Neuronal stem cell (in vitro differentiated cells): ENCODE data around the gene CAPN8.

Source experiments
- DNase-seq: peaks from one replicate; pipeline ENCODE4 v3.0.0-alpha.2; 2013; ENCODE audit warnings: low spot score
- H2AFZ ChIP-seq: one replicate; pipeline ENCODE4 v1.6.1; 2013; ENCODE audit warnings: mild to moderate bottlenecking, low read length, inconsistent platforms
- H2AK5ac ChIP-seq: 2 replicates; pipeline ENCODE4 v1.6.1; 2013; ENCODE audit warnings: low read depth, mild to moderate bottlenecking, inconsistent platforms, low read length, moderate library complexity, mixed read lengths
- H2BK120ac ChIP-seq: 2 replicates; pipeline ENCODE4 v1.6.1; 2013; ENCODE audit warnings: low read depth, mild to moderate bottlenecking, inconsistent platforms, low read length, moderate library complexity, mixed read lengths
- H2BK12ac ChIP-seq: one replicate; pipeline ENCODE4 v1.6.1; 2013; ENCODE audit warnings: low read length, inconsistent platforms
- H2BK15ac ChIP-seq: 2 replicates; pipeline ENCODE4 v1.6.1; 2013; ENCODE audit warnings: mild to moderate bottlenecking, low read length, inconsistent platforms, mixed read lengths
- H2BK5ac ChIP-seq: one replicate; pipeline ENCODE4 v1.6.1; 2013; ENCODE audit warnings: inconsistent platforms, mild to moderate bottlenecking, low read length, moderate library complexity
- H3K14ac ChIP-seq: one replicate; pipeline ENCODE4 v1.6.1; 2013; ENCODE audit warnings: low read length, inconsistent platforms
- H3K18ac ChIP-seq: 2 replicates; pipeline ENCODE4 v1.6.1; 2013; ENCODE audit warnings: low read length, inconsistent platforms
- H3K23ac ChIP-seq: 2 replicates; pipeline ENCODE4 v1.6.1; 2013; ENCODE audit warnings: low read depth, mild to moderate bottlenecking, mixed read lengths, low read length, inconsistent platforms; ENCODE audit not compliant: poor library complexity
- H3K27ac ChIP-seq: replicated peaks from 3 replicates; pipeline ENCODE4 v1.5.1; 2013; ENCODE audit warnings: low read length, inconsistent platforms
- H3K27me3 ChIP-seq, 3 experiments: 2 replicates each; pipeline ENCODE4 v1.6.1; 2013; ENCODE audit warnings: low read length in 3 of 3, mild to moderate bottlenecking in 2 of 3, inconsistent platforms in 1 of 3, low read depth in 1 of 3, mixed read lengths in 1 of 3, moderate library complexity in 1 of 3; ENCODE audit not compliant: control insufficient read depth in 3 of 3, insufficient read depth in 3 of 3
- H3K36me3 ChIP-seq, 2 donors: replicated peaks in 1 of 2; 2 replicates each; pipeline ENCODE4 v1.6.1; 2013; ENCODE audit warnings: low read length in 2 of 2; ENCODE audit not compliant: control insufficient read depth in 2 of 2, insufficient read depth in 2 of 2
- H3K4ac ChIP-seq: 2 replicates; pipeline ENCODE4 v1.6.1; 2013; ENCODE audit warnings: inconsistent platforms, mild to moderate bottlenecking, low read length, moderate library complexity
- H3K4me1 ChIP-seq, 2 donors: 1 replicate in 1 of 2; 2 replicates in 1 of 2; pipeline ENCODE4 v1.6.1; 2013; ENCODE audit warnings: low read length in 2 of 2, low read depth in 1 of 2; ENCODE audit not compliant: control insufficient read depth in 2 of 2, insufficient read depth in 1 of 2
- H3K4me2 ChIP-seq: one replicate; pipeline ENCODE4 v1.6.1; 2013; ENCODE audit warnings: mild to moderate bottlenecking, low read length, inconsistent platforms; ENCODE audit not compliant: insufficient read depth, poor library complexity, severe bottlenecking
- H3K4me3 ChIP-seq, 2 donors: 2 replicates each; pipeline ENCODE4 v1.5.1; 2013; ENCODE audit warnings: low read length in 2 of 2, mild to moderate bottlenecking in 2 of 2, inconsistent platforms in 1 of 2, moderate library complexity in 1 of 2
- H3K79me1 ChIP-seq: one replicate; pipeline ENCODE4 v1.6.1; 2013; ENCODE audit warnings: low read depth, mild to moderate bottlenecking, inconsistent platforms, low read length, moderate library complexity
- H3K9ac ChIP-seq: one replicate; pipeline ENCODE4 v1.6.1; 2013; ENCODE audit warnings: mild to moderate bottlenecking, low read depth, low read length, inconsistent platforms; ENCODE audit not compliant: poor library complexity
- H3K9me3 ChIP-seq, 2 donors: replicated peaks in 1 of 2; 2 replicates each; pipeline versions ENCODE3 to v1.6.1; 2013; ENCODE audit warnings: low read length in 2 of 2, mild to moderate bottlenecking in 2 of 2, inconsistent platforms in 1 of 2, low read depth in 1 of 2, mixed read lengths in 1 of 2, moderate library complexity in 1 of 2; ENCODE audit not compliant: control insufficient read depth in 2 of 2, insufficient read depth in 1 of 2
- H4K8ac ChIP-seq: one replicate; pipeline ENCODE4 v1.6.1; 2013; ENCODE audit warnings: low read depth, mild to moderate bottlenecking, inconsistent platforms, low read length, moderate library complexity
- H4K91ac ChIP-seq: one replicate; pipeline ENCODE4 v1.6.1; 2013; ENCODE audit warnings: low read length, low read depth, mild to moderate bottlenecking, inconsistent platforms; ENCODE audit not compliant: poor library complexity
- WGBS, 2 donors: extraction: QIAGEN DNeasy Blood & Tissue Kit; methylation state at CpG; one replicate each; pipeline ENCODE4 v1.1.7; 2013; ENCODE audit warnings: missing lambda C conversion rate in 2 of 2, mixed read lengths in 1 of 2; ENCODE audit not compliant: insufficient read length in 2 of 2, insufficient replicate concordance in 1 of 2; ENCODE audit errors: extremely low coverage in 2 of 2; 5-methylcytosine and 5-hydroxymethylcytosine counted together

The CAPN8 gene

GRCh38 chr1:223545343-223545742, 120.2 kb downstream of the CAPN8 start:
- H3K27ac ChIP-seq, result no peak overlapping the region
- no peak overlapping the region for H2BK120ac ChIP-seq
- no peak overlapping the region for H3K23ac ChIP-seq
- H3K79me1 ChIP-seq, result no peaks in the 10 kb centered on the region
- no peaks in the 10 kb centered on the region for H3K9me3 ChIP-seq
- no peak overlapping the region for H2AK5ac ChIP-seq
- H2BK12ac ChIP-seq, result no peak overlapping the region
- no peak overlapping the region for H2BK5ac ChIP-seq
- H3K9ac ChIP-seq, result no peak overlapping the region
- H2BK15ac ChIP-seq, result no peak overlapping the region
- WGBS, 2 donors, result no CpG with 5 or more reads among the region's 4 CpGs
- no peak overlapping the region for H3K18ac ChIP-seq
- H4K91ac ChIP-seq, result no peak overlapping the region
- peaks cover 0 to 1% of the 10 kb centered on the region in 2 donors for H3K4me1 ChIP-seq
- no peak overlapping the region for H3K14ac ChIP-seq
- H2AFZ ChIP-seq, result no peak overlapping the region
- H3K4me3 ChIP-seq, result no peak overlapping the region
- H3K4ac ChIP-seq, result no peak overlapping the region
- H3K36me3 ChIP-seq, result no peaks in the 10 kb centered on the region
- no peak overlapping the region for H3K4me2 ChIP-seq
- DNase-seq, result no peak
- H3K27me3 ChIP-seq, result peaks cover 0 to 4% (median 0%) of the 10 kb centered on the region in 3 experiments
- H4K8ac ChIP-seq, result no peak overlapping the region

- peak overlapping the region; percentile 23 for H3K23ac ChIP-seq
- no peak overlapping the region for H3K9ac ChIP-seq
- H3K4me1 ChIP-seq, result no peaks in the 10 kb centered on the region
- H3K27ac ChIP-seq, result no peak overlapping the region
- H2BK5ac ChIP-seq, result no peak overlapping the region
- no CpG with 5 or more reads among the region's 4 CpGs for WGBS, 2 donors
- H3K27me3 ChIP-seq, result peaks cover 0 to 4% (median 0%) of the 10 kb centered on the region in 3 experiments
- H3K9me3 ChIP-seq, result no peaks in the 10 kb centered on the region
- no peak overlapping the region for H4K8ac ChIP-seq
- H3K36me3 ChIP-seq, result no peaks in the 10 kb centered on the region
- H3K14ac ChIP-seq, result no peak overlapping the region
- no peak overlapping the region for H4K91ac ChIP-seq
- no peak overlapping the region for H3K18ac ChIP-seq
- H2AK5ac ChIP-seq, result no peak overlapping the region
- no peak overlapping the region for H2BK120ac ChIP-seq
- DNase-seq, result no peak
- no peak overlapping the region for H3K4me3 ChIP-seq
- no peak overlapping the region for H3K4ac ChIP-seq
- no peak overlapping the region for H3K4me2 ChIP-seq
- no peak overlapping the region for H2AFZ ChIP-seq
- no peak overlapping the region for H2BK15ac ChIP-seq
- no peaks in the 10 kb centered on the region for H3K79me1 ChIP-seq
- no peak overlapping the region for H2BK12ac ChIP-seq
Observed at GRCh38 chr1:223543560-223543959, 121.9 kb downstream of the CAPN8 start.

- H2BK5ac ChIP-seq, result no peak overlapping the region
- H3K4me1 ChIP-seq, result no peaks in the 10 kb centered on the region
- H2BK120ac ChIP-seq, result no peak overlapping the region
- H3K4me3 ChIP-seq, result no peak overlapping the region
- no peak overlapping the region for H3K18ac ChIP-seq
- no peak for DNase-seq
- H3K9ac ChIP-seq, result no peak overlapping the region
- no peak overlapping the region for H2BK12ac ChIP-seq
- H2BK15ac ChIP-seq, result no peak overlapping the region
- no peak overlapping the region for H3K4me2 ChIP-seq
- no peak overlapping the region for H2AK5ac ChIP-seq
- no peak overlapping the region for H3K27ac ChIP-seq
- no peak overlapping the region for H4K91ac ChIP-seq
- H3K9me3 ChIP-seq, result no peaks in the 10 kb centered on the region
- no peak overlapping the region for H3K14ac ChIP-seq
- no peak overlapping the region for H4K8ac ChIP-seq
- H3K36me3 ChIP-seq, result no peaks in the 10 kb centered on the region
- no peaks in the 10 kb centered on the region for H3K79me1 ChIP-seq
- WGBS, 2 donors, result no CpG with 5 or more reads among the region's 4 CpGs
- peaks cover 0 to 4% (median 0%) of the 10 kb centered on the region in 3 experiments for H3K27me3 ChIP-seq
- H3K4ac ChIP-seq, result no peak overlapping the region
- H3K23ac ChIP-seq, result no peak overlapping the region
- H2AFZ ChIP-seq, result no peak overlapping the region
Observed at GRCh38 chr1:223542831-223543230, 122.7 kb downstream of the CAPN8 start.

GRCh38 chr1:223540485-223541106, 124.9 kb downstream of the CAPN8 start:
- no peaks in the 10 kb centered on the region for H3K79me1 ChIP-seq
- WGBS, 2 donors, result no CpG with 5 or more reads among the region's 11 CpGs
- H3K9ac ChIP-seq, result no peak overlapping the region
- peaks cover 0 to 7% (median 0%) of the 10 kb centered on the region in 3 experiments for H3K27me3 ChIP-seq
- H2BK5ac ChIP-seq, result no peak overlapping the region
- no peak overlapping the region for H4K91ac ChIP-seq
- H2AFZ ChIP-seq, result no peak overlapping the region
- H3K4me2 ChIP-seq, result no peak overlapping the region
- H2BK120ac ChIP-seq, result no peak overlapping the region
- no peaks in the 10 kb centered on the region for H3K36me3 ChIP-seq
- no peak overlapping the region for H3K23ac ChIP-seq
- H3K9me3 ChIP-seq, result no peaks in the 10 kb centered on the region
- no peak overlapping the region for H3K14ac ChIP-seq
- no peak overlapping the region for H2AK5ac ChIP-seq
- DNase-seq, result no peak
- no peak overlapping the region for H2BK15ac ChIP-seq
- H4K8ac ChIP-seq, result no peak overlapping the region
- H3K4me3 ChIP-seq, result no peak overlapping the region
- no peak overlapping the region for H3K27ac ChIP-seq
- H3K4me1 ChIP-seq, result no peaks in the 10 kb centered on the region
- H2BK12ac ChIP-seq, result no peak overlapping the region
- no peak overlapping the region for H3K18ac ChIP-seq
- H3K4ac ChIP-seq, result no peak overlapping the region
